GM18519 (cell line): ENCODE results near the gene SLC24A3.

Source experiments
- ATAC-seq: cut with Tn5 transposase; IDR thresholded peaks from one replicate; pipeline ENCODE4 v1.9.1; 2021; ENCODE audit warnings: mild to moderate bottlenecking, moderate library complexity; ENCODE audit not compliant: unreplicated experiment, low FRiP score

SLC24A3 gene

GRCh38 chr20:19448632-19449031 lies 236.2 kb downstream of the SLC24A3 start:
- ATAC-seq = no peak

- ATAC-seq = no peak
These were observed 236.6 kb downstream of the SLC24A3 start for GRCh38 chr20:19449051-19449450.

- no peak for ATAC-seq
These were observed 238.9 kb downstream of the SLC24A3 start for GRCh38 chr20:19451231-19451922.

- ATAC-seq = no peak
These were observed 239.5 kb downstream of the SLC24A3 start for GRCh38 chr20:19451923-19452295.

GRCh38 chr20:19453410-19453809 lies 241.0 kb downstream of the SLC24A3 start:
- no peak for ATAC-seq

GRCh38 chr20:19453862-19454261 lies 241.4 kb downstream of the SLC24A3 start:
- ATAC-seq = no peak

- ATAC-seq = no peak
These were observed 244.4 kb downstream of the SLC24A3 start for GRCh38 chr20:19456595-19457395.

- no peak for ATAC-seq
These were observed 245.2 kb downstream of the SLC24A3 start for GRCh38 chr20:19457611-19458010.

- no peak for ATAC-seq
These were observed 247.9 kb downstream of the SLC24A3 start for GRCh38 chr20:19460386-19460785.

GRCh38 chr20:19462491-19462890 lies 250.0 kb downstream of the SLC24A3 start:
- no peak for ATAC-seq

GRCh38 chr20:19463597-19463996 lies 251.2 kb downstream of the SLC24A3 start:
- ATAC-seq = no peak

GRCh38 chr20:19465536-19465935 lies 253.1 kb downstream of the SLC24A3 start:
- ATAC-seq = no peak

- no peak for ATAC-seq
These were observed 253.9 kb downstream of the SLC24A3 start for GRCh38 chr20:19466206-19466928.

GRCh38 chr20:19473216-19473921 lies 260.9 kb downstream of the SLC24A3 start:
- ATAC-seq = no peak

- no peak for ATAC-seq
These were observed 261.5 kb downstream of the SLC24A3 start for GRCh38 chr20:19473922-19474286.

GRCh38 chr20:19478320-19478895 lies 266.0 kb downstream of the SLC24A3 start:
- ATAC-seq = no peak

GRCh38 chr20:19482726-19483125 lies 270.3 kb downstream of the SLC24A3 start:
- ATAC-seq = no peak

GRCh38 chr20:19483309-19483708 lies 270.9 kb downstream of the SLC24A3 start:
- no peak for ATAC-seq

- ATAC-seq = no peak
These were observed 274.0 kb downstream of the SLC24A3 start for GRCh38 chr20:19486446-19486845.

GRCh38 chr20:19487420-19487819 lies 275.0 kb downstream of the SLC24A3 start:
- no peak for ATAC-seq
